ENCODE measurements around the gene PTPRR.
"Not testable (repeated sequence)": the region's sequence is repeated elsewhere in the genome, so short reads cannot be mapped to it uniquely, and the experiment has no call there.

The PTPRR gene

GRCh38 chr12:70839544-70839943, 81.0 kb downstream of the PTPRR start:
- DNase-seq = no peak

- no peak for DNase-seq
Measured at GRCh38 chr12:70838127-70838526, 82.4 kb downstream of the PTPRR start.

- no peak for DNase-seq
Measured at GRCh38 chr12:70837026-70837425, 83.5 kb downstream of the PTPRR start.

GRCh38 chr12:70835948-70836347, 84.6 kb downstream of the PTPRR start:
- no peak for DNase-seq

- no peak for DNase-seq
Measured at GRCh38 chr12:70831543-70831942, 89.0 kb downstream of the PTPRR start.

GRCh38 chr12:70830221-70831061, 90.1 kb downstream of the PTPRR start:
- DNase-seq = no peak

GRCh38 chr12:70829070-70829469, 91.5 kb downstream of the PTPRR start:
- no peak for DNase-seq

GRCh38 chr12:70828351-70828750, 92.2 kb downstream of the PTPRR start:
- no peak for DNase-seq

GRCh38 chr12:70826156-70826555, 94.4 kb downstream of the PTPRR start:
- DNase-seq = no peak

- no peak for DNase-seq
Measured at GRCh38 chr12:70824511-70824910, 96.0 kb downstream of the PTPRR start.

- DNase-seq = no peak
Measured at GRCh38 chr12:70823182-70823976, 97.2 kb downstream of the PTPRR start.

GRCh38 chr12:70822412-70822811, 98.1 kb downstream of the PTPRR start:
- DNase-seq = no peak

GRCh38 chr12:70815971-70816391, 104.6 kb downstream of the PTPRR start:
- DNase-seq = no peak

GRCh38 chr12:70815056-70815455, 105.5 kb downstream of the PTPRR start:
- DNase-seq = no peak

GRCh38 chr12:70813559-70813958, 107.0 kb downstream of the PTPRR start:
- no peak for DNase-seq

GRCh38 chr12:70812136-70812535, 108.4 kb downstream of the PTPRR start:
- no peak for DNase-seq

GRCh38 chr12:70809887-70810286, 110.7 kb downstream of the PTPRR start:
- DNase-seq = no peak

GRCh38 chr12:70807993-70808392, 112.5 kb downstream of the PTPRR start:
- not testable (repeated sequence) for DNase-seq

GRCh38 chr12:70806827-70807226, 113.7 kb downstream of the PTPRR start:
- DNase-seq = no peak

- no peak for DNase-seq
Measured at GRCh38 chr12:70806043-70806442, 114.5 kb downstream of the PTPRR start.

- DNase-seq = no peak
Measured at GRCh38 chr12:70798016-70798783, 122.3 kb downstream of the PTPRR start.

- no peak for DNase-seq
Measured at GRCh38 chr12:70796989-70797388, 123.5 kb downstream of the PTPRR start.

- DNase-seq = no peak
Measured at GRCh38 chr12:70795608-70796007, 124.9 kb downstream of the PTPRR start.

Data from NCI-H2171 (cell line).